ENCODE results near the gene SPATA20.
A peak's percentile ranks its signal among the peaks of the same experiment; 100 is the strongest.

SPATA20 gene

GRCh38 chr17:50547035-50547735, at the start of gene SPATA20:
TSS of gene SPATA20 (plus strand) at chr17:50547174. CDS start at chr17:50547209, 35 bp downstream.
- DNase-seq (ENCODE audit: low read depth in 2 of 2): peak; percentile 93 to 95
- H3K4me3 ChIP-seq (replicated peaks in 1 of 2; ENCODE audit: low read depth in 2 of 2, low read length in 2 of 2): peak within 1 kb of the TSS; percentile 69 to 70
- peak; percentile 95 for TF ChIP-seq CTCF (IDR thresholded peaks at IDR 0.05; ENCODE audit: low read depth, low read length)

GRCh38 chr17:50498021-50498874, 48.7 kb upstream of the SPATA20 start:
- TF ChIP-seq CTCF (IDR thresholded peaks at IDR 0.05; ENCODE audit: low read depth, low read length): no peak
- DNase-seq (ENCODE audit: low read depth in 2 of 2): no peak
- no peak overlapping the region for H3K4me3 ChIP-seq (replicated peaks in 1 of 2; ENCODE audit: low read depth in 2 of 2, low read length in 2 of 2)

GRCh38 chr17:50499270-50499669, 47.7 kb upstream of the SPATA20 start:
- H3K4me3 ChIP-seq (replicated peaks in 1 of 2; ENCODE audit: low read depth in 2 of 2, low read length in 2 of 2): no peak overlapping the region
- no peak for DNase-seq (ENCODE audit: low read depth in 2 of 2)
- TF ChIP-seq CTCF (IDR thresholded peaks at IDR 0.05; ENCODE audit: low read depth, low read length): no peak

- DNase-seq (ENCODE audit: low read depth in 2 of 2): no peak
- no peak for TF ChIP-seq CTCF (IDR thresholded peaks at IDR 0.05; ENCODE audit: low read depth, low read length)
- H3K4me3 ChIP-seq (replicated peaks in 1 of 2; ENCODE audit: low read depth in 2 of 2, low read length in 2 of 2): no peak overlapping the region
Observed at GRCh38 chr17:50499721-50500120, 47.3 kb upstream of the SPATA20 start.

- peak; percentile 43 to 61 for DNase-seq (ENCODE audit: low read depth in 2 of 2)
- peak; percentile 36 for TF ChIP-seq CTCF (IDR thresholded peaks at IDR 0.05; ENCODE audit: low read depth, low read length)
- no peak overlapping the region for H3K4me3 ChIP-seq (replicated peaks in 1 of 2; ENCODE audit: low read depth in 2 of 2, low read length in 2 of 2)
Observed at GRCh38 chr17:50501054-50501453, 45.9 kb upstream of the SPATA20 start.

- TF ChIP-seq CTCF (IDR thresholded peaks at IDR 0.05; ENCODE audit: low read depth, low read length): no peak
- DNase-seq (ENCODE audit: low read depth in 2 of 2): no peak
- H3K4me3 ChIP-seq (replicated peaks in 1 of 2; ENCODE audit: low read depth in 2 of 2, low read length in 2 of 2): no peak overlapping the region
Observed at GRCh38 chr17:50502301-50502990, 44.5 kb upstream of the SPATA20 start.
